HTR-8/SVneo (cell line): Measurements from ENCODE around the gene C1orf35.

Experiments
- DNase-seq: peaks from one replicate; pipeline ENCODE4 v3.0.0; 2011; ENCODE audit warnings: low spot score, mixed read lengths; ENCODE audit not compliant: insufficient read length
- FAIRE-seq: peaks from 2 replicates; lab custom pipeline; 2011; peaks lifted over from hg19 to GRCh38; lab: Jason Lieb, UNC

C1orf35 gene

DNA sequence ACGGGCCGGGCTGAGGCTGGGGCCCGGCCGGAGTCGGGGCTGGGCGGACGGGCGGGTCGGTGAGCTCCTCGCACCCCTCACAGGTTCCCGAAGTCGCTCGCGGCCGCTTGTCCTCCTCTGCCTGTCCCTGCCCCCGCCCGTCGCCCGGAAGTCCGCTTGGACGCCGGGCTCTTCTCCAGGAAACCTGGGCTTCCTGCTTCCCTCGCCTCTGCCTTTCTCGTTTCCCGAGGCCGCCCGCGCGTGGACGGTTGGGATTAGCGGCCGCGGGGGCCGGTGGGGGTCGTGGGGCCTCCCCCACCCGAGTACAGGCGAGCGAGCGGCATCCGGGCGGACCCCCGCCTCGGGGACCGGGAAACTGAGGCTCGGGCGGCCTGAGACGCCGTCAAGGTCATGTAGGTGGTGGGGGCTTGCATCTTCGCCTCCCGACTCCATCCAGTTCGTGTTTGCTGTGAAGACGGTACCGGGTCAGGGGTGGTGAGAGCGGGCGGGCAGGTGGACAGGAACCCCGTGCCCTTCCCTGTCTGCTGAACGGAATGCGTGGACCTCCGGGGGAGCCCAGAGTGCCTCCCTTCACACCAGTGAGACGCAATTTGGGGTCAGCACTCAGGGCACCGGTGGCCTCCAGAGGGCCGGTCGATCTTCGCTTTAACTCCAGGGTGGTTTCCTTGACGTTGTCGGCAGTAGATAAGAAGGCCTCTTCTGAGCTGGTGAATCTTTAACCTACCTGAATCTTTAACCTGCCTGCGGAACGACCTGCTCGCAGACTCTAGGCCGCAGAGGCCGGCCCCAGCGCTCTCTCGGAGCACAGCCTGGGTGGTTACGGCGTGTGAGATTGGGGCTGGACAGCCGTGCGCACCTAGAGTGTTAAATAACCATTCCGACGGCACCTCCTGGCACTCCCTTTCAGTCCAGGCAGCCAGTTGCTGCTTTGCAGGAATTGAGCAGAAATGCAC lies 19.9 kb downstream of the C1orf35 start:
- FAIRE-seq (no peak), DNase-seq (no peak)

GRCh38 chr1:228082214-228082917 lies 20.8 kb downstream of the C1orf35 start, which contains the start of gene ARF1:
Gene ARF1, plus strand, starts transcription at chr1:228082708. Its CDS starts 14,407 bp downstream, at chr1:228097115.
- DNase-seq (peak; percentile 98), FAIRE-seq (peak; percentile 90)

GRCh38 chr1:228081578-228082213 lies 21.4 kb downstream of the C1orf35 start:
- FAIRE-seq (no peak), DNase-seq (no peak)

GRCh38 chr1:228081144-228081543 lies 22.0 kb downstream of the C1orf35 start:
- DNase-seq (no peak), FAIRE-seq (no peak)

DNA sequence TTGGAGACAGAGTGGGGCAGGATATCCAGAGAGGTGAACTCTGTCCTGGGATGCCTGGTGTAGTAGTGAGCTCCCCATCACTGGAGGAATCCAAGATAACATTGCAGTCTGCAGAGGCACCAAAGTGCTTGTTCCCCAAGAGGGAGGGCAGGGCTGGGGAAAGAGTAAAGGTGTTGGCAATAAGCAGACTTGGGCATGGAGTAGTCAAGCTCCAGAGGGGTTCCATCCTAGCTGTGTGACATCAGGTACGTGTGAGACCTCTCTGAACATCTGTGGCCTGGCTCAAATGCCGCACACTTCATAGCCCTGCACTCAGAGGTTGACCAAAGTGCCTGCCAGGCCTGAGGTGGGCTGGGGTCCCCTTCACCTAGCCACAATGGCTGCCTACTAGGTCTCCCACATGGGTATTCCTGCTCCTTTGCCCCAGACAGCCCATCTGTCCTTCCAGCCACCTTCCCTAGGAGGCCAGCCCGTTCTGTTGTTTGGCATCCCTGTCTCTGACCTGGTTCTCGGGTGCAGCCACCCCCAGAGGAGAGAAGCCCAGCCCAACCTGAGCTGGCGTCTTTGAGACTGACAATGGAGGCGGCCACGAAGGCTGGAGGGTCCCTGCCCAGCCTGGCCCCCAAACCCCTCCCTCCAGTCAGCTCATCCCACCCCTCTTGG lies 23.4 kb downstream of the C1orf35 start:
- no peak for FAIRE-seq
- no peak for DNase-seq

DNA sequence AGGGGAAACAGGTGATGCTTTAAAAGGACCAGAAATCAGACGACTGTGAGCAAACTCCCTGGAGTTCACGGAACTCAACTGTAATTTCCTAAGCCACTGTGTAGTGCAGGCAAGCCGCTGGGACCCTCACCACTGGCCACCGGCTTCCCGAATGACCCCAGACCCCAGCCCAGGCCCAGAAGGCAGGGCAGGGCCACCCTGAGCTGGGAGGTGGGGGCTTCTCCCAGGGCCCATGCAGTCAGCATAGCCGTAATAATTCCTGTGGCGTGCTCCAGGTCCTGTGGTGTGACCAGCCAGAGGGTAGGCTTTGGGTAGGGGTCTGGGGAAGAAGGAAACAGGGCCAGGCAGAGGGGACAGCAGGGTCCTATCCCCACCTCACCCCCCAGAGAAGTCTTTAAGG lies 24.1 kb downstream of the C1orf35 start:
- DNase-seq (no peak), FAIRE-seq (no peak)

DNA sequence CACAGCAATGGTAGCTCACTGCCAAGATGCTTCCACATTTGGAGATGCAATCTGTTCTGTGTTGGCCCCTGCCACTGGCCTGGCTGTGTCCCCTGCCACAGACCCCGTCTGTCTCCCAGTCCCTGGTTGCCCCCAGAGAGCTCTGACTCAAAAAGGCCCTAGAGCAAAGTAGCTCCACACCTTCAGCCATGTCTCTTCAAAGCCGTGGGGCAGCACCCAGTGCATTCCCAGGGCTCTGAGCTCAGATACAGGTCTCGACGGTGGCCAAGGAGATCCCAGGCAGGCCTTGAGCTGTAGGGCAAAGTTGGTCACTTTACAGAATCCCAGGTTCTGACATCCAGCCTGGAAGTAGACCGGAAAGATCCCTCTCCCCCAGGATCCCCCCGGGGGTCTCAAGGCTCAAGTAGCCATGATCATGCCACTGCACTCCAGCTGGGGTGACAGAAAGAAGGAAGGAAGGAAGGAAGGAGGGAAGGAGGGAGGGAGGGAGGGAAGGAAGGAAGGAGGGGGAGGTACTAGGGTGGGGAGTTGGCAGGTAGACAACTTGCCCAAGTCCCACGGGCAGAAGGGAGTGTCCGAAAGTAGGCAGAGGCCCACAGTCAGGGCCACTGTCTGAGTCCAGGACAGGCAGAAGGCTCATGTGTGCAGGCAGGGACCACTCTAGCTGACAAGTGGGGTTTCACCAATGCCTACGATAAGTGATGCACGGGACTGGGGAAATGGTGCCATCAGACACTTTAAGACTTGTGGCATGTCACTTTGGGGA lies 25.4 kb downstream of the C1orf35 start:
- DNase-seq (no peak), FAIRE-seq (no peak)

DNA sequence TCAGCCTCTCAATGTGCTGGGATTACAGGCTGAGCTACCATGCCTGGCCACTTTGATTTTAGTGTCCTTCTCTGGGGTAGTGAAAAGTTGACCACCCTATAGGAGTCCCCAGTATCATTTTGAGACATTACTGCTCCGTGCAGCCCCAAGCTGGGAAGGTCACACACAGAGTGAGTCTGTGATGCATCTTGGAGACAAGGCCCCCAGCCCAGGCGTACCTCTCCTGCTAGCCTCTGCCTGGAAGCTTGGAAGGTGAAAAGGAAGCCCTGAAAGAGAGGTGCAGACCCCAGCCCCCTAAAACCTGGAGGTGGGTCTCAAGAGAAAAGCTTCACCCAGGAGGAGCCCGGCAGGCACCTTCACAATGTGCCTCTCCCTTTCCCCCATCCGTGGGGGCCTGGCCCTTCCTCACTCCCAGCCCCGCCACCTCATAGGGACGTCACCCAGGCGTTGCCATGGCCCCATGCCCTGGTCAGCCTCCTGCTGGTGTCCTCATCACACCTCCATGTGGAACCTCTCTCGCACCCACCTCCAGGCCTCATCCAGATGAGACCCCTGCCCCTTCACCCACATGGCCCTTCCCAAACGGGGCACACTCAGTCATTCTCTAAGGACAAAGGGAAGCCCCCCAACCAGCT lies 26.2 kb downstream of the C1orf35 start:
- DNase-seq, result no peak

DNA sequence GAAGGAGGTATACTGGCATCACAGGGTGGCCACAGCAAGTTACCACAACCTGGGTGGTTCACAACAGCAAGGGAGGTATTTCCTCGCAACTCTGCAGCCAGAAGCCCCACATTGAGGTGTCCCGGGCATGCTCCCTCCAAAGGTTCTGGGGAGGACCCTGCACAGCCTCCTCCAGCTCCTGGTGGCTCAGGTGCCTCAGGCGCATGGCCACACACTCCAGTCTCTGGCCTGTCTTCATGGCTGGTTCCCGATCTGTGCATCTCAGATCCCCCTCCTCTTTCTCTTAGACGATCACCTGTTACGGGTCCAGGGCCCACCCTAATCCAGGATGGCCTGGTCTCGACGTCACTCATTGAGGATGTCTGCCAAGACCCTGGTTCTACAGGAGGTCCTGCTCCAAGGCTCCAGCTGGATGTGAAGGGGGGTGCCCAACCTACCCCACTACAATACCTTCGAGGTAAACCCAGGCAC lies 27.3 kb downstream of the C1orf35 start:
- no peak for DNase-seq
- no peak for FAIRE-seq

More for the DNA sequence above, 26.2 kb downstream of the C1orf35 start:
- no peak for FAIRE-seq

DNA sequence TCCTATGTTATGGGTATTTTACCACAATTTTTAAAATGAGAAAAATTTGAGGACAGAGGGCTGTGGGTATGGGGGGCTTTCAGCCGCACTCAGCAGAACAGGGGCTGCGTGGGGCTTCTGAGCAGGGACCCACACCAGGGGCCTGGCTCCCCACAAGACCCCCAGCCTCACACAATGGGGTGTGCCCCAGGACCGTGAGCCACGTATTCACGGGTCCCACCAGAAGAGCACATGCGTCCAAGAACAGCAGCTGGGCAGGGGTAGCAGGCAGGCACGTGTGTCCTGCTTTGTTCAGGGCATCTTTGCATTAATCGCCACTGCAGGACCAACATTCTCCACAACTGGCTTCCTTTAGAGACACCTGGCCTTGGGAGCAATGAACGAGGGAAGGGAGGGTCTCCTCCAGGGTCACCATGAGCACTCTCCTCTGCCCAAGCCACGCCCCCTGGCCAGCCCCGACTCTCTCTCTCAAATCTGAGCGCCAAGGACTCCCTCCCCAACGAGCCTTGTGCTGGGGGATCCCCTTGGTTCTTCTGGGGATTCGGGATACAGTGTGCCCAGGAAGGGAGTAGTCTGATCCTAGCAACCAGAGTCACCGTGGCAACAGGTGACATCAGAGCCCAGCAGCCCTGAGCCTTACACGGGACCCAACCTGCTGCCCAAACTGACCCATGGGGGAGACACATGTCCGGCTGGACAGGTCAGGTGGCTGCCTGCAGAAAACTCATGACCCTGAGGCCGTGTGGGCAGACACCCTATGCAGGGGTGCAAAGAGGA lies 28.0 kb downstream of the C1orf35 start:
- FAIRE-seq, result no peak

GRCh38 chr1:228073857-228074545 lies 29.1 kb downstream of the C1orf35 start:
- FAIRE-seq (no peak), DNase-seq (no peak)

More for the DNA sequence above, 28.0 kb downstream of the C1orf35 start:
- no peak for DNase-seq

GRCh38 chr1:228073061-228073856 lies 29.9 kb downstream of the C1orf35 start:
- FAIRE-seq, result no peak
- DNase-seq, result no peak

DNA sequence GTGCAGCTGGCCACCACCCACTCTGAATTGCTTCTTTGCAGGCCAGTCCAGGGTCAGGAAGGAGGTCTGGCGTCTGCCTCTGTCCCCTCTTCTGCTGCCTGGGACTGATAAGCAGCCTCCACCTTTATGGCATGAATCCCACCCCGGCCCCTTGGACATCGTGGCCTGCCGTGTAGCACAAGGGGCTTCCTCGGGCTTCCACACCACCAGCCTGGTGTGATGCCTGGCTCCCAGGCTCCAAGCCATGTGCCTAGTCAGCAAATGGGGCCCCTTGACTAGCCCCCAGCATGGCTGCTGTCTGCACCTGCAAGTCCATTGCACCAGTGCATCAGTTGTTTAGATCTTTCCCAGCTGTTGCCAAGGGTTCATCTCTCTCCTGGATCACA lies 30.5 kb downstream of the C1orf35 start:
- FAIRE-seq, result no peak
- no peak for DNase-seq

DNA sequence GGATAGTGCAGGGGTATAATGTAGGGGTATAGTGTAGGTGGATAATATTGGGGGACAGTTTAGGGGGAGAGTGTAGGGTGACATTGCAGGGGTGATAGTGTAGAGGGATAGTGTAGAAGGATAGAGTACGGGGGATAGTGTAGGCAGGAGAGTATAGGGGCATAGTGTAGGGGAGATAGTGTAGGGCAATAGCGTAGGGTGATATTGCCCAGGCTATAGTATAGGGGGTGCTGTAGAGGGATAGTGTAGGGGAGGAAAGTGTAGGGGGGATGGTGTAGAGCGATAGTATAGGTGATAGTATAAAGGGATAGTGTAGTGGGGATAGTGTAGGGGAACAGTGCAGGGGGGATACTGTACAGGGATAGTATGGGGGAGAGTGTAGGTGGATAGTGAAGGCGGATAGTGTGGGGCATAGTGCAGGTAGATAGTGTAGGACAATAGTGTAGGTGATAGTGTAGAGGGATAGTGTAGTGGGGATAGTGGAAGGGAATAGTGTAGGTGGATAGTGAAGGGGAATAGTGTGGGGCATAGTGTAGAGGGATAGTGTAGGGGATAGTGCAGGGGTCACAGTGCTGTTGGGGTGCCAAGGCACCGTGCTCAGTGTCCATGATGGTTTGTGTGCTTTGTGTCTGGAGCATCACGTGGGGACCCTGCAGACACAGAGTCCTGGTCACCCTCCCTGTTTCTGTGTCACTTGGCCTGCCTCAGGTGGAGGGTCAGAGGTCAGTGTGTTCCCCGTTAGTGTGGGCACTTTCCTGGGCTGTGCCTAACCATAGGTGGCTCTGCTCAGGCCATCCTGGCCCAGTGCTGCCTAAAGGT lies 31.1 kb downstream of the C1orf35 start:
- FAIRE-seq (no peak), DNase-seq (no peak)

GRCh38 chr1:228070851-228071250 lies 32.3 kb downstream of the C1orf35 start:
- DNase-seq (no peak), FAIRE-seq (no peak)

DNA sequence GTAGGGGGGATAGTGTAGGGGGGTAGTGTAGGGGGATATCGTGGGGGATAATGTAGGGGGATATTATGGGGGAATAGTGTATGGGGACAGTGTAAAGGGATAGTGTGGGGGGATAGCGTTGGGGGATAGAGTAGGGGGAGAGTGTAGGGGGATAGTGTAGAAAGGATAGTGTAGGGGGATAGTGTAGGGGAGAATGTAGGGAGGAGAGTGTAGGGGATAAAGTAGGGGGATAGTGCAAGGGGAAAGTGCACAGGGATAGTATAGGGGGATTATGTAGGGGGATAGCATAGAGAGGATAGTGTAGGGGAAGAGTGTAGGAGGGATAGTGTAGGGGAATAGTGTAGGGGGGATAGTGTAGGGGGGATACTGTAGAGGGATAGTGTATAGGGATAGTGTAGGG lies 33.0 kb downstream of the C1orf35 start:
- DNase-seq (no peak), FAIRE-seq (no peak)
